Regular cardiac myocyte (primary cell): ENCODE results near the gene FRY. TPM values are rescaled to one million over a fixed set of nuclear protein-coding genes. Genes with fewer than 3 reads are reported as not detected.

ENCODE experiments used
- total RNA-seq: library from RNA; depleted of rRNA; stranded (reverse); fragments of >200 nt; gene quantifications from 2 replicates; pipeline ENCODE4 v1.2.3, GENCODE V29; 2014

Gene FRY
- 4.4 and 15.8 TPM in 2 replicates for total RNA-seq

GRCh38 chr13:32031025-32031814 lies at the start of gene FRY:
TSS of gene FRY (plus strand) at chr13:32031774. CDS start at chr13:32031796, 22 bp downstream.

GRCh38 chr13:32315238-32316027 lies 283.9 kb downstream of the FRY start, which contains the start of the genes BRCA2 and ZAR1L:
TSS of gene BRCA2 (plus strand) at chr13:32315508. CDS start at chr13:32316461, 953 bp downstream.
TSS of gene ZAR1L (minus strand) at chr13:32315363. CDS start at chr13:32311925, 3,438 bp downstream.

